ENCODE results near the gene TRIOBP.

DNA sequence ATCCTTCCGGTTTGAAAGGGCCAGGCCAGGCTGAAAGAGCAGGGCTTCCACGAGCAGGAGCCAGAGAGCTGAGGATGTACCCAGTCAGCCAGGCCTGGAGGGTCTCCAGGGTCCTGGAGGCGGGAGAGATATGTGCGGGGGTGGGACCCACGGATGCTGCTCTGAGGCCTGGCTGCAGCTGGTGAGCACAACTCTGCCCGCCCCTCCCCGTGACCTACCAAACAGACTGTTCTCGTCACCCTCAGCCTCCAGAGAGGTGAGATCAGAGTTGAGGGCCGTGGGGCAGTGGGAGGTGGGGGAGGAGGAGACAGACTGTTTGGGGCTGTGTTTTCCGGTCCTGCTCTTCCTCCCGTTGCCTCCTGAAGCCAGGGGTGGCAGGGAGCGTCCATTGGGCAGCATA is 42.2 kb downstream of the TRIOBP start:
- no peak for TF ChIP-seq EZH2 (IDR thresholded peaks at IDR 0.05; ENCODE audit: borderline replicate concordance, low read depth, low read length, poor library complexity, severe bottlenecking)
- TF ChIP-seq, protein P1, sequence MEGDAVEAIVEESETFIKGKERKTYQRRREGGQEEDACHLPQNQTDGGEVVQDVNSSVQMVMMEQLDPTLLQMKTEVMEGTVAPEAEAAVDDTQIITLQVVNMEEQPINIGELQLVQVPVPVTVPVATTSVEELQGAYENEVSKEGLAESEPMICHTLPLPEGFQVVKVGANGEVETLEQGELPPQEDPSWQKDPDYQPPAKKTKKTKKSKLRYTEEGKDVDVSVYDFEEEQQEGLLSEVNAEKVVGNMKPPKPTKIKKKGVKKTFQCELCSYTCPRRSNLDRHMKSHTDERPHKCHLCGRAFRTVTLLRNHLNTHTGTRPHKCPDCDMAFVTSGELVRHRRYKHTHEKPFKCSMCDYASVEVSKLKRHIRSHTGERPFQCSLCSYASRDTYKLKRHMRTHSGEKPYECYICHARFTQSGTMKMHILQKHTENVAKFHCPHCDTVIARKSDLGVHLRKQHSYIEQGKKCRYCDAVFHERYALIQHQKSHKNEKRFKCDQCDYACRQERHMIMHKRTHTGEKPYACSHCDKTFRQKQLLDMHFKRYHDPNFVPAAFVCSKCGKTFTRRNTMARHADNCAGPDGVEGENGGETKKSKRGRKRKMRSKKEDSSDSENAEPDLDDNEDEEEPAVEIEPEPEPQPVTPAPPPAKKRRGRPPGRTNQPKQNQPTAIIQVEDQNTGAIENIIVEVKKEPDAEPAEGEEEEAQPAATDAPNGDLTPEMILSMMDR (conservative IDR thresholded peaks at IDR 0.05; ENCODE audit: low read depth, low read length), result no peak
